Activated CD4-positive, alpha-beta T cell treated with anti-CD3 and anti-CD28 coated beads for 36 hours (primary cell): ENCODE measurements around the gene ZNF749. TPM values are rescaled to one million over a fixed set of nuclear protein-coding genes. Genes with fewer than 3 reads are reported as not detected.

Experiments
- ATAC-seq: fragments of 200-7000 bp; cut with Tn5 transposase; one replicate; pipeline ENCODE4 v1.10.0; 2021; ENCODE audit warnings: mild to moderate bottlenecking, moderate library complexity
- CTCF ChIA-PET: fragments of 350-600 bp; sonication (Branson Sonifier 250); formaldehyde crosslinking; loops from one replicate; lab custom pipeline; 2021; ENCODE audit warnings: antibody characterized with exemption; lab: Charles Lee
- POLR2A ChIA-PET: fragments of 350-600 bp; sonication (Branson Sonifier 250); formaldehyde crosslinking; loops from one replicate; lab custom pipeline; 2021; ENCODE audit warnings: antibody characterized with exemption, inconsistent platforms; lab: Charles Lee
- DNase-seq: peaks from one replicate; pipeline ENCODE4 v3.0.0-alpha.2; 2020
- H3K27ac Mint-ChIP-seq: one replicate; pipeline ENCODE4 v1.8.0; 2021; ENCODE audit warnings: mixed read lengths
- H3K27me3 Mint-ChIP-seq: one replicate; pipeline ENCODE4 v1.8.0; 2021; ENCODE audit warnings: mixed read lengths
- H3K36me3 Mint-ChIP-seq: one replicate; pipeline ENCODE4 v1.8.0; 2021; ENCODE audit warnings: low read depth, mixed read lengths
- H3K4me1 Mint-ChIP-seq: one replicate; pipeline ENCODE4 v1.8.0; 2021; ENCODE audit warnings: mixed read lengths
- H3K4me3 Mint-ChIP-seq: one replicate; pipeline ENCODE4 v1.8.0; 2021; ENCODE audit warnings: mild to moderate bottlenecking, moderate library complexity, mixed read lengths
- H3K9me3 Mint-ChIP-seq: one replicate; pipeline ENCODE4 v1.8.0; 2021; ENCODE audit warnings: low read depth, mixed read lengths
- intact Hi-C, 2 experiments: fragments of 100-400 bp; cut with DNase I in 1 of 2; cut with micrococcal nuclease in 1 of 2; formaldehyde crosslinking; loops; one replicate each; pipeline versions ENCODE4 v1.14.2 to v1.15.1; 2022 to 2024; cut with DNase I, micrococcal nuclease
- total RNA-seq, 2 experiments: library from RNA; stranded (reverse); gene quantifications; one replicate each; pipeline ENCODE4 v1.2.3, GENCODE V29; 2021

ZNF749 gene
- total RNA-seq, 2 experiments from 2014 or later, result 10.6 to 17.9 TPM

DNA sequence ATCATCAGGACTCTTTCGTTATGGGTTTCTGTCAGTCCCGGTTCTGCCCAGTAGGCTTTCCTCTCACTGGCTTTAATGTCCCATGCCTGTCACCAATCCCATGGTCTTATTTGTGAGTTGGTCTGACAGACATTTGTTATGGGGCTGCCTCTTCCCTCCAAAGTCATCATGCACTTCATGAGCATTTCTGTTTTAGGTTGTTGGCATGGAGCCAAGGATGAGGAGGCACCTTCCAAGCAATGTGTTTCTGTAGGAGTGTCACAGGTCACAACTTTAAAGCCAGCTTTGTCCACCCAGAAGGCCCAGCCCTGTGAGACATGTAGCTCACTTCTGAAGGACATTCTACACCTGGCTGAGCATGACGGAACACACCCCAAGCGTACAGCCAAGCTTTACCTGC lies 15.7 kb upstream of the ZNF749 start:
- H3K27ac Mint-ChIP-seq, result no peak overlapping the region
- intact Hi-C loops, result no loop called here
- H3K9me3 Mint-ChIP-seq, result peaks cover 49% of the 10 kb centered on the region
- H3K4me1 Mint-ChIP-seq, result no peaks in the 10 kb centered on the region
- no peaks in the 10 kb centered on the region for H3K27me3 Mint-ChIP-seq
- no peak overlapping the region for H3K4me3 Mint-ChIP-seq
- CTCF ChIA-PET, result no interaction called here
- ATAC-seq (no peak), DNase-seq (no peak)
- H3K36me3 Mint-ChIP-seq, result peaks cover 80% of the 10 kb centered on the region
- POLR2A ChIA-PET, result interaction anchor here (0.6 kb wide), 1 partner anchor 1077 kb away, joined by 6 read pairs; no protein-coding TSS in a partner anchor

DNA sequence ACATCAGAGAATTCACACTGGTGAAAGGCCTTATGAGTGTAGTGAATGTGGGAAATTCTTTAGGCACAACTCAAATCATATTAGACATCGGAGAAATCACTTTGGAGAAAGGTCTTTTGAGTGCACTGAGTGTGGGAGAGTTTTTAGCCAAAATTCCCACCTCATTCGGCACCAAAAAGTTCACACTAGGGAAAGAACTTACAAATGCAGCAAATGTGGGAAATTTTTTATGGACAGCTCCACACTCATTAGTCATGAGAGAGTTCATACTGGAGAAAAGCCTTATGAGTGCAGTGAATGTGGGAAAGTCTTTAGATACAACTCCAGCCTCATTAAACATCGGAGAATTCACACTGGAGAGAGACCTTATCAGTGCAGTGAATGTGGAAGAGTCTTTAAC lies 14.1 kb upstream of the ZNF749 start:
- no peak for ATAC-seq
- CTCF ChIA-PET, result no interaction called here
- Mint-ChIP-seq H3K4me1 (no peaks in the 10 kb centered on the region), H3K4me3 (no peak overlapping the region), H3K36me3 (peaks cover 67% of the 10 kb centered on the region), H3K27me3 (no peaks in the 10 kb centered on the region), H3K9me3 (peaks cover 43% of the 10 kb centered on the region), H3K27ac (no peak overlapping the region)
- no peak for DNase-seq
- POLR2A ChIA-PET, result no interaction called here
- intact Hi-C loops, result no loop called here

DNA sequence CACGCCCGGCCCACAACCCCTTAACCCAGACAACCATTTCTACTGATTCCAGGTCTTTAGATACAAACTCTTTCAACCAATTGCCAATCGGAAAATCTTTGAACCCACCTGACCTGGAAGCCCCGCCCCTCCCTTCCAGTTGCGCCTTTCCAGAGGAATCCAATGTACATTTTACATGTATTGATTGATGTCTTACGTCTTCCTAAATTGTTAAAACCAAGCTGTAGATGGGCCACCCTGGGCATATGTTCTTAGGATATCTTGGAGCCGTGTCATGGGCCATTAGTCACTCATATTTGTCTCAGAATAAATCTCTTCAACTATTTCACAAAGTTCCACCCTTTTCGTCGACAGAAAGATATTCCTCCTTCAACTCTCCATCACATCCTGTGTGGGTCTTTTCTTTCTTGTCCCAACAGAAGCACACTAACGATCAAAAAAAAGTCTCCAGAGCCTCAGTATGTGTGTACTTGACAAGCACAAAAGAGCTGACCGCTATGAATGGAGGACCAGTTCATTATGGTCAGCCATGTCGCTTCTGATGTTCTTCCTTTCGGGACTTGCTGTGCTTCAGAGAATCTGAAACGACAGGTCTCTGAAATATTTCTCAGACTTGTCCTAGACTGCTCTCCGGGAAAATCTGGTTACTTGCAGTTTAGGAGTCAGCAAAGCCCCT lies 601 bp upstream of the ZNF749 start:
- H3K36me3 Mint-ChIP-seq, result peaks cover 45% of the 10 kb centered on the region
- CTCF ChIA-PET, result no interaction called here
- peak overlapping the region; percentile 89 for H3K27ac Mint-ChIP-seq
- no peaks in the 10 kb centered on the region for H3K27me3 Mint-ChIP-seq
- DNase-seq (no peak), ATAC-seq (peak; percentile 10)
- H3K4me3 Mint-ChIP-seq, result peak overlapping the region; percentile 92
- POLR2A ChIA-PET, result interaction anchor here (0.5 to 0.6 kb wide), 2 partner anchors 8 to 48 kb away, joined by 3 read pairs; no protein-coding TSS in a partner anchor
- peaks cover 12% of the 10 kb centered on the region for H3K9me3 Mint-ChIP-seq
- peaks cover 21% of the 10 kb centered on the region for H3K4me1 Mint-ChIP-seq
- intact Hi-C loops, result loop anchor here (1.0 to 10.0 kb wide), 26 partner anchors 23 to 1120 kb away; partner anchors contain the start of genes TRAPPC2B (in 2 of the 2), ZNF17 (in 2 of the 2), ZNF547 (in 2 of the 2) and ZNF548 (in 2 of the 2)

DNA sequence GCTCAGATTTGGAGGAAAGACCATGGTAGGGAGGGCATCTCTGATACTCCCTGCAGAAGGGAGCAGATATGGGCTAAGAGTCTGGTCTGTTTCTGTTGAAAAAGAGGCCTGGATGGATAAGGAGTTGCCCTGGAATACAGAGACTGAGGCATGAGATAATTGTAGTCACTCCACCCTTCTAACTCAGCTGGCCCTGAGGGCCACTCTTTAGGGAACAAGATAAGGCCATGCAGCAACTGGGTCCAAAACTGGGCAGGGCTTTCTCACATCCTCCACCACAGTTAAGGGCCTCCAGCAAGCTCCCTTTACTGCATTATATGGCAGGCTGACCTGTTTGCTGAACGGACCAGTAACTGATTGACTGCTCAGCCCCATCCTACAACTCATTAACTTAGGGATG lies 1.3 kb downstream of the ZNF749 start:
- Mint-ChIP-seq H3K4me3 (peak overlapping the region; percentile 92), H3K4me1 (peaks cover 21% of the 10 kb centered on the region), H3K27me3 (no peaks in the 10 kb centered on the region), H3K9me3 (peaks cover 26% of the 10 kb centered on the region), H3K36me3 (peaks cover 62% of the 10 kb centered on the region), H3K27ac (peak overlapping the region; percentile 89)
- POLR2A ChIA-PET, result interaction anchor here (0.5 kb wide), 1 partner anchor 705 kb away, joined by 4 read pairs; no protein-coding TSS in a partner anchor
- DNase-seq (no peak), ATAC-seq (no peak)
- intact Hi-C loops, result loop anchor here in 1 of 2 experiments (10.0 kb wide), 1 partner anchor 1122 kb away; the partner anchor contains the start of gene ZSCAN5A
- CTCF ChIA-PET, result interaction anchor here (0.7 kb wide), 1 partner anchor 274 kb away, joined by 3 read pairs; no protein-coding TSS in a partner anchor

DNA sequence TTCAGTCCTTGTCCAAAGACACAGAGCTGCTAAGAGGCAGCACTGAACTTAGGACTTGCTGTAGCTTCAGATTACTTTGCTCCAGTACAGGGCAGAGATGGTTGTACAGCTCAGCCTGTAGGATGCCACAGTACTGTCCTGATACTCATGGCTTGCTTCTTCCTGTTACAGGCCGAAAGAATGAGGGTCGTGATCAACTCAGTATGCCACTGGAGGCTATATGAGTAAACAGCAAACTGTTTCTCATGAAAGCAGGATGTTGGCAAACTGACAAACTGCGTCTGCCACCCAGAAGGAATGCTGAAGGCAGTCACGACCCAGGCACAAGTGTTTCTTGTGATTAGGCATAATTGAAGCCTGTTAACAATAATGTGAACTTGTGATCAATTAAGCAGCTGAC lies 2.8 kb downstream of the ZNF749 start:
- Mint-ChIP-seq H3K27me3 (no peaks in the 10 kb centered on the region), H3K36me3 (peaks cover 78% of the 10 kb centered on the region), H3K9me3 (peaks cover 38% of the 10 kb centered on the region), H3K4me3 (no peak overlapping the region), H3K27ac (no peak overlapping the region), H3K4me1 (peaks cover 21% of the 10 kb centered on the region)
- intact Hi-C loops, result loop anchor here in 1 of 2 experiments (10.0 kb wide), 1 partner anchor 1123 kb away; the partner anchor contains the start of gene ZSCAN5A
- CTCF ChIA-PET, result no interaction called here
- ATAC-seq, result no peak
- no peak for DNase-seq
- POLR2A ChIA-PET, result no interaction called here

DNA sequence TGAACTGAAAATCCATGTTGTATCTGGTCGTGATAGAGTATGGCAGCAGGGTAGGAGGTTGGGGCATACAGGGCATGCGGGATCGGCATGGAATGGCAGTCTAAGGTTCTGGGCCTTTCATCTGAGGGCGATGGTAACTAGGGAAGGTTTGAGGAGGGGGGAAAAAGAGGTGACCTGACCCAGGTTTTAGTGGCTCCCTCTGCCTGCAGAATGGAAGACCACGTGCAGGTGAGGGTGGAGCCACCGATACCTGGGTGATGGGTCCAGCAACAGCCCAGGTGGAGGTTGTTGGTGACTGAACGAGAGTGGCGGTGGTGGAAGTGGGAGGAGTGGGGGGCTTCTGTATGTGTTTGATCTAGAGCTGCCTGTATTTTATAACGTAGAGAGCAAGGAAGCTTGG lies 3.8 kb downstream of the ZNF749 start:
- Mint-ChIP-seq H3K27me3 (no peaks in the 10 kb centered on the region), H3K4me3 (no peak overlapping the region), H3K9me3 (peaks cover 46% of the 10 kb centered on the region), H3K36me3 (peaks cover 88% of the 10 kb centered on the region), H3K4me1 (peaks cover 21% of the 10 kb centered on the region), H3K27ac (no peak overlapping the region)
- CTCF ChIA-PET, result no interaction called here
- intact Hi-C loops, result loop anchor here in 1 of 2 experiments (10.0 kb wide), 1 partner anchor 1124 kb away; the partner anchor contains the start of gene ZSCAN5A
- ATAC-seq (no peak), DNase-seq (no peak)
- POLR2A ChIA-PET, result no interaction called here

DNA sequence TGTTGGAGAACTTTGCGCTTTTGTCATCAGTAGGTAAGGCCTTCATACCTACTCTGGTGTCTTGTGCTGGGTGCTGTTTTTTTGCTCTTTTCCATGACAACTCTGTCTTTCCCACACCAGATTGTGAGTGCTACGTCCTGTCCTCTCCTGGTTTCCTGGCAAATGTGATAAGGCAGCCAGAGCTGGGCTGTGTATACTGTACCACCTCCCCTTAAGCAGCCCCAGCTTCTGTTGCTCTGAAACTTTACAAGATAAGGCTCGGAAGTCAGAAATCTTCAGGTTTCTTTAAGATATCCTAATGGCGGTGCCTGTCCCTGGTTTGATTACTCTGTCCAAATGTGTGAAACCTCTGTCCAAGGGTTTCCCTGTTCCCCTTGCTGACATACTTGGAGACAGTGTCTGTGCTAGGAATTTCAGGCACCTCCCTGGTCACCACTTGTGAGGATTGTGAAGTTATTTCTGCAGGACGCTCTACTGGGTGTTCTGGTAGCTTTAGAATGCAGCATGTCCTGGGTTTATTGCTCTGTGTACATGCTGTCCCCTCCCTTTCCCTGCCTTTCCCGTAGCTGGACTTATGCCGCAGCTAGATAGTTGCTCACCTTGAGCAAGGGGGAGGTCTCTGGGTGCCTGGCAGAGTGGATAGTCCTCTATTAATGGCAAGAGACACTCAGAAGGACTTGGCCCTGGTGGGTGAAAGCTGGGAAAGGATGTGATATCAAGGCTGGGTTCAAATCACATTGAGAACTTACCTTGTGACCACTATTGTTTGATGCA lies 7.0 kb downstream of the ZNF749 start:
- no peak overlapping the region for H3K27ac Mint-ChIP-seq
- DNase-seq (no peak), ATAC-seq (no peak)
- H3K36me3 Mint-ChIP-seq, result peaks cover 88% of the 10 kb centered on the region
- intact Hi-C loops, result no loop called here
- H3K27me3 Mint-ChIP-seq, result no peaks in the 10 kb centered on the region
- H3K4me1 Mint-ChIP-seq, result peaks cover 3% of the 10 kb centered on the region
- no peak overlapping the region for H3K4me3 Mint-ChIP-seq
- CTCF ChIA-PET, result no interaction called here
- POLR2A ChIA-PET, result no interaction called here
- H3K9me3 Mint-ChIP-seq, result peaks cover 55% of the 10 kb centered on the region

DNA sequence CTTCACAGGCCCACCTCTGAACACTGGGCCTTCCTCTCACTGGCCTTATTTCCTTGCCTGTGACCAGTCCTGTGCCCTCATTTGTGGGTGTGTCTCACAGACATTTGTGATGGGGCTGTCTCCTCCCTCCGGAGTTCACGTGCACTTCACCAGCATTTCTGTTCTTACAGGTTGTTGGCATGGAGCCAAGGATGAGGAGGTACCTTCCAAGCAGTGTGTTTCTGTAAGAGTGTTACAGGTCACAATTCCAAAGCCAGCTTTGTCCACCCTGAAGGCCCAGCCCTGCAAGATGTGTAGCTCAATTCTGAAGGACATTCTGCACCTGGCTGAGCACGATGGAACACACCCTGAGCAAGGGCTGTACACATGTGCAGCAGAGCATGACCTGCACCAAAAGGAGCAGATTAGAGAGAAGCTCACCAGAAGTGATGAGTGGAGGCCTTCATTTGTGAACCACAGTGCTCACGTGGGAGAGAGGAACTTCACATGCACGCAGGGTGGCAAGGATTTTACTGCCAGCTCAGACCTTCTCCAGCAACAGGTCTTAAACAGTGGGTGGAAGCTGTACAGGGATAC lies 8.1 kb downstream of the ZNF749 start:
- intact Hi-C loops, result no loop called here
- Mint-ChIP-seq H3K36me3 (peaks cover 82% of the 10 kb centered on the region), H3K27ac (no peak overlapping the region), H3K4me3 (no peak overlapping the region), H3K9me3 (peaks cover 55% of the 10 kb centered on the region), H3K27me3 (no peaks in the 10 kb centered on the region), H3K4me1 (no peaks in the 10 kb centered on the region)
- POLR2A ChIA-PET, result no interaction called here
- no peak for DNase-seq
- no peak for ATAC-seq
- CTCF ChIA-PET, result no interaction called here

DNA sequence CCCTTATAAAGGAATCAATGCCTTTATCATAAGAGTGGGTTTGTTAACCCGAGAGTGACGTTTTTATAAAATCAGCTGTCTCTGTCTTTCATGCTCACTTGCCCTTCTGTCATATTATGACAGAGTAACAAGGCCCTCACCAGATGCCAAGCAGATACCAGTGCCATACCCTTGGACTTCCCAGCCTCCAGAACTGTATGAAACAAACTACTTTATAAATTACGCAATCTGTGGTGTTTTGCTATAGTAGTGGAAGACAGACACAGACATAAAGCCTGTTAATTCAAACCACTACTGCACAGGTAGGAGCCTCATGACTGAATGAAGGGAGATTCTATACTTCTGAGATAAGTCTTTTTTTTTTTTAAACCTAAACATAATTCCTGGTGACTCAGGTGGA lies 17.2 kb downstream of the ZNF749 start:
- CTCF ChIA-PET, result no interaction called here
- H3K27ac Mint-ChIP-seq, result no peak overlapping the region
- POLR2A ChIA-PET, result no interaction called here
- no peak overlapping the region for H3K4me3 Mint-ChIP-seq
- DNase-seq (no peak), ATAC-seq (no peak)
- peaks cover 57% of the 10 kb centered on the region for H3K36me3 Mint-ChIP-seq
- H3K9me3 Mint-ChIP-seq, result peaks cover 47% of the 10 kb centered on the region
- no peaks in the 10 kb centered on the region for H3K27me3 Mint-ChIP-seq
- intact Hi-C loops, result no loop called here
- no peaks in the 10 kb centered on the region for H3K4me1 Mint-ChIP-seq

DNA sequence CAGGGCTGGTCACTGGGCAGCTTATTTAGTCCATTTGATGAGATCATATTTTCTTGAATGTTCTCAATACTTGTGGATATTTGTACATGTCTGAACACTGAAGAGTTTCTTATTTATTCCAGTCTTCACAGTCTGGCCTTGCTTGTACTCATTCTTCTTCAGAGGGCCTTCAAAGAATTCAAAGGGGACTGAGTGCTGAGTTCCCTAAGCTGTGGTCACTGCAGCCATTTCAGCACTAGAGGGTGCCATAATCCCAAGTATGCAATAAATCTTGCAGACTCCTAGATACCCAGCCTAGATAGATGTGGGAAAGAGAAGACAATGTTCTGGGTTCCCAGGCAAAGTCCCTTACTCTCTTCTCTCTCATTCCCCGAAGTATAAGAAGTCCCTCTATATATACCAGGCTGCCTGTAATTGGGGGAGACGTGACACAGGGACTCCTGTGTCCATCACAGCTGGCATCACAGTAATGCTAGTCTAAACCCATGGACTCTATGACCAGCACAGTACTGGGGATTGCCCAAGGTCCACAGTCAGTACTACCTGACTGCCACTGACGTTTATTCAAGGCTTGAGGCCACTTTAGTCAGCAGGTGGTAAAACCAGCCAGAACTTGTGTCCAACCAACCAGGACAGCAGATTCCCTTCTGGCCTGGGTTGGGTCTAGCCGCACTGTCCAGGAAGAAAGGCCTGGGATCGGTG lies 30.7 kb downstream of the ZNF749 start:
- Mint-ChIP-seq H3K27ac (no peak overlapping the region), H3K36me3 (peaks cover 48% of the 10 kb centered on the region), H3K27me3 (no peaks in the 10 kb centered on the region), H3K4me3 (no peak overlapping the region), H3K4me1 (no peaks in the 10 kb centered on the region), H3K9me3 (peaks cover 56% of the 10 kb centered on the region)
- POLR2A ChIA-PET, result no interaction called here
- ATAC-seq, result peak; percentile 65
- intact Hi-C loops, result no loop called here
- DNase-seq, result peak; percentile 43
- CTCF ChIA-PET, result no interaction called here

DNA sequence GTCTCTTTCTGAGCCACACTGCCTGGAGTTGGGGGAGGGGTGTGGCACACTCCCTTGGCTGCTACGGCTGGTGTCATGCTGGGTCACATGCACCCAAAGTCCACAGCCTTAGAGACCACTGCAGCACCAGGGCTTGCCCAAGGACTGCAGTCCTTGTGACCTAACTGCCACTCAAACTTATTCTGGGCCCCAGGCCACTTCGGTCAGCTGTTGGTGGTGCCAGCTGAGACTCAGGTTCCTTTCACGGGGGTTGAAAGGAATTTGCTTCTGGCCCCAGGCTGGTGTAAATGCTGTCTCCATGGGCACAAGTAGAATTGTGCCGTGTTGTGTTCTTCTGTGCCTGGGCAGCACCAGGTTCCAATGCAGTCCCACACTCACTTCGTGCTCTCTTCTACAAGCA lies 31.4 kb downstream of the ZNF749 start:
- H3K27ac Mint-ChIP-seq, result no peak overlapping the region
- peaks cover 57% of the 10 kb centered on the region for H3K9me3 Mint-ChIP-seq
- H3K36me3 Mint-ChIP-seq, result peaks cover 52% of the 10 kb centered on the region
- POLR2A ChIA-PET, result no interaction called here
- CTCF ChIA-PET, result no interaction called here
- intact Hi-C loops, result no loop called here
- H3K4me3 Mint-ChIP-seq, result no peak overlapping the region
- no peaks in the 10 kb centered on the region for H3K27me3 Mint-ChIP-seq
- no peak for DNase-seq
- no peak for ATAC-seq
- no peaks in the 10 kb centered on the region for H3K4me1 Mint-ChIP-seq
